ENCODE data around the gene APBA3. TPM values are rescaled to one million over a fixed set of nuclear protein-coding genes. Genes with fewer than 3 reads are reported as not detected.

Gene APBA3
- total and polyA plus RNA-seq, 7 experiments from 2014 or later = 30.7 to 77.3 (median 62.3) TPM

- Histone ChIP-seq H3K27ac (ENCODE audit: low read depth, low read length) (no peak overlapping the region), H3K36me3 (ENCODE audit: control insufficient read depth in 2 of 3, insufficient read depth in 3 of 3, low read length in 3 of 3) (peaks cover 0 to 4% (median 0%) of the 10 kb centered on the region in 3 experiments), H3K4me1 (ENCODE audit: control insufficient read depth in 2 of 2, insufficient read depth in 2 of 2, low read length in 2 of 2) (peaks cover 0 to 18% of the 10 kb centered on the region in 2 donors), H3K27me3 (ENCODE audit: control insufficient read depth in 2 of 2, insufficient read depth in 2 of 2, low read length in 2 of 2) (no peaks in the 10 kb centered on the region), H3K4me3 (ENCODE audit: low read length) (no peak overlapping the region), H3K9me3 (ENCODE audit: control insufficient read depth in 2 of 3, low read length in 3 of 3) (no peaks in the 10 kb centered on the region)
- Mint-ChIP-seq H3K4me3 (peak overlapping the region in 1 of 10 donors; percentile 30), H3K27me3 (no peaks in the 10 kb centered on the region), H3K36me3 (peaks cover 0 to 32% (median 7%) of the 10 kb centered on the region in 5 donors), H3K4me1 (peaks cover 3 to 20% (median 17%) of the 10 kb centered on the region in 7 donors), H3K27ac (peak overlapping the region in 5 of 9 donors; percentile 2 to 93 (median 62)), H3K9me3 (no peaks in the 10 kb centered on the region)
- intact Hi-C loops (cut with micrococcal nuclease) = no loop called here
- POLR2A ChIA-PET = interaction anchor here (0.9 kb wide), 2 partner anchors 12 to 20 kb away, joined by 3 to 4 read pairs; no protein-coding TSS in a partner anchor
- ATAC-seq (no peak), DNase-seq (no peak)
- CTCF ChIA-PET = interaction anchor here (0.5 to 1.0 kb wide), 4 partner anchors 12 to 26 kb away, joined by 3 read pairs; partner anchors contain the start of gene MRPL54
Observed at GRCh38 chr19:3737487-3738205, 23.8 kb downstream of the APBA3 start.

GRCh38 chr19:3736106-3736724, 25.3 kb downstream of the APBA3 start:
- Histone ChIP-seq H3K36me3 (ENCODE audit: control insufficient read depth in 2 of 3, insufficient read depth in 3 of 3, low read length in 3 of 3) (peaks cover 0 to 4% (median 0%) of the 10 kb centered on the region in 3 experiments), H3K4me1 (ENCODE audit: control insufficient read depth in 2 of 2, insufficient read depth in 2 of 2, low read length in 2 of 2) (peaks cover 0 to 18% of the 10 kb centered on the region in 2 donors), H3K9me3 (ENCODE audit: control insufficient read depth in 2 of 3, low read length in 3 of 3) (no peaks in the 10 kb centered on the region), H3K27me3 (ENCODE audit: control insufficient read depth in 2 of 2, insufficient read depth in 2 of 2, low read length in 2 of 2) (no peaks in the 10 kb centered on the region), H3K4me3 (ENCODE audit: low read length) (no peak overlapping the region), H3K27ac (ENCODE audit: low read depth, low read length) (no peak overlapping the region)
- POLR2A ChIA-PET = no interaction called here
- DNase-seq = no peak
- CTCF ChIA-PET = interaction anchor here (1.0 kb wide), 1 partner anchor 26 kb away, joined by 3 read pairs; the partner anchor contains the start of gene MRPL54
- Mint-ChIP-seq H3K27me3 (no peaks in the 10 kb centered on the region), H3K36me3 (peaks cover 0 to 32% (median 7%) of the 10 kb centered on the region in 5 donors), H3K4me3 (no peak overlapping the region), H3K9me3 (no peaks in the 10 kb centered on the region), H3K27ac (no peak overlapping the region), H3K4me1 (peaks cover 3 to 20% (median 17%) of the 10 kb centered on the region in 7 donors)
- ATAC-seq = no peak
- intact Hi-C loops (cut with micrococcal nuclease) = no loop called here

DNA sequence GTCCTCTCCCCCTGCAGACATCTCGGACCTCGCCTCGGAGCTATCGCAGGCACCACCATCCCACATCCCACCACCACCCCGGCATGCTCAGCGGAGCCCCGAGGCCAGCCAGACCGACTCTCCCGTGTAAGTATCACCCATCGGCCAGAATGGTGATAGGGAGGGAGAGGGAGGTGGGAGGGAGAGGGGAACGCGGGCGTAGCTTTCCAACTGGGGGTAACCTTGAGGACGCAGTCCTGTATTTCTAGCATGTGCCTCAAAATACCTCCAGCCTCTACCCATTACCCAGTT, 27.2 kb downstream of the APBA3 start:
- Mint-ChIP-seq H3K4me3 (no peak overlapping the region), H3K4me1 (peaks cover 0 to 14% (median 11%) of the 10 kb centered on the region in 7 donors), H3K27ac (peak overlapping the region in 1 of 9 donors; percentile 26), H3K27me3 (no peaks in the 10 kb centered on the region), H3K36me3 (peaks cover 0 to 41% (median 12%) of the 10 kb centered on the region in 5 donors), H3K9me3 (no peaks in the 10 kb centered on the region)
- peaks cover 0 to 4% (median 0%) of the 10 kb centered on the region in 3 experiments for H3K36me3 ChIP-seq (ENCODE audit: control insufficient read depth in 2 of 3, insufficient read depth in 3 of 3, low read length in 3 of 3)
- POLR2A ChIA-PET = no interaction called here
- H3K4me1 ChIP-seq (ENCODE audit: control insufficient read depth in 2 of 2, insufficient read depth in 2 of 2, low read length in 2 of 2) = peaks cover 0 to 11% of the 10 kb centered on the region in 2 donors
- intact Hi-C loops (cut with micrococcal nuclease) = no loop called here
- no peak overlapping the region for H3K4me3 ChIP-seq (ENCODE audit: low read length)
- no peaks in the 10 kb centered on the region for H3K9me3 ChIP-seq (ENCODE audit: control insufficient read depth in 2 of 3, low read length in 3 of 3)
- CTCF ChIA-PET = no interaction called here
- DNase-seq = no peak
- H3K27me3 ChIP-seq (ENCODE audit: control insufficient read depth in 2 of 2, insufficient read depth in 2 of 2, low read length in 2 of 2) = no peaks in the 10 kb centered on the region
- no peak for ATAC-seq
- H3K27ac ChIP-seq (ENCODE audit: low read depth, low read length) = no peak overlapping the region

DNA sequence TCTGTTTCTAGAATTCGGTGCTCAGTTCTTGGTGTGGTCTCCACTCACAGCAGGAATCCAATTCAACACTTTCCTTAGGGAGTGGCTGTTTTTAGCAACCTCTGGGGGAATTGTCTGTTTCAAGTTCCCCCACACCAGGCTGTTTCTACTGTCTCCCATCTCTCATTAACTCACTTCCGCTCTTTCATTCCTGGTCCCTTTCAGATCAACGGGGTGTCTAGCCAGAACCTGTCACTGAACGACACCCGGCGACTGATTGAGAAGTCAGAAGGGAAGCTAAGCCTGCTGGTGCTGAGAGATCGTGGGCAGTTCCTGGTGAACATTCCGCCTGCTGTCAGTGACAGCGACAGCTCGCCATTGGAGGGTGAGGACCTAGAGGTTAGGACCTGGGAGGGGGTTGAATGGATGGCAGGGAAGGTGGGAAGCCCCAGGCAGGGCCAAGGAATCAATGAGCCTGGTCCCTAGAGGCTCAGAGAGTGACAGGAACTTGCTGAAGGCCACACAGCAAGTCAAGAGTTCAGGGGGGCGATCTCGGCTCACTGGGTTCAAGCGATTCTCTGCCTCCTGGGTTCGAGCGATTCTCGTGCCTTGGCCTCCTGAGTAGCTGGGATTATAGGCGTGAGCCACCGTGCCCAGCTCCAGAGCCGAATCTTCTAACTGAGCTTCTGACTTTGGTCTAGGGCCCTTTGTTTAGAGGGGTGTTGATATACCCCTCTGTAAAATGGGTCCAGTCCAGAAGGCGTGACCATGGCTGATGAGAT, 27.8 kb downstream of the APBA3 start:
- ATAC-seq (no peak), DNase-seq (no peak)
- H3K27me3 ChIP-seq (ENCODE audit: control insufficient read depth in 2 of 2, insufficient read depth in 2 of 2, low read length in 2 of 2) = no peaks in the 10 kb centered on the region
- no peak overlapping the region for H3K27ac ChIP-seq (ENCODE audit: low read depth, low read length)
- peaks cover 0 to 6% of the 10 kb centered on the region in 2 donors for H3K4me1 ChIP-seq (ENCODE audit: control insufficient read depth in 2 of 2, insufficient read depth in 2 of 2, low read length in 2 of 2)
- Mint-ChIP-seq H3K4me1 (peaks cover 0 to 12% (median 7%) of the 10 kb centered on the region in 7 donors), H3K36me3 (peaks cover 0 to 44% (median 15%) of the 10 kb centered on the region in 5 donors), H3K9me3 (no peaks in the 10 kb centered on the region), H3K4me3 (no peak overlapping the region), H3K27ac (peak overlapping the region in 4 of 9 donors; percentile 26 to 67 (median 44)), H3K27me3 (no peaks in the 10 kb centered on the region)
- POLR2A ChIA-PET = no interaction called here
- H3K36me3 ChIP-seq (ENCODE audit: control insufficient read depth in 2 of 3, insufficient read depth in 3 of 3, low read length in 3 of 3) = peaks cover 0 to 4% (median 0%) of the 10 kb centered on the region in 3 experiments
- CTCF ChIA-PET = no interaction called here
- intact Hi-C loops (cut with micrococcal nuclease) = no loop called here
- H3K9me3 ChIP-seq (ENCODE audit: control insufficient read depth in 2 of 3, low read length in 3 of 3) = no peaks in the 10 kb centered on the region
- no peak overlapping the region for H3K4me3 ChIP-seq (ENCODE audit: low read length)

DNA sequence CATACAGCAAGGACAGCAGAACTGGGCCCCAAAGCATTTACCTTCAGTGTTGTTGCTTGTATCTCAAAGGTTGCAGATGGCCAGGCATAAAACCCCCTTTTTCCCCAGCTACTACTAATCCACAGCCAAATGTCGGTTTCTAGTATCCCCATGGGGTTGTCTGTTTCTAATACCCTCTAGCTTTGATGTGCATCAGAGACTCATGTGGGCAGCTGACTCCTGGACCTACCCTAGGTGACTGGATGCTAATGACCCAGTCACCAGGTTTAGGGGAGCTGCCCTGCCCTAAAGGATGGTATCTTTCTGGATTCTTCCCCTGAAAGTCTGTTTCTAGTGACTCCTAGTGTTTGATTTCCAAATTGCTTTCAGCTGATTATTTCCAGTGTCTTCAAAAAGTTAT, 29.4 kb downstream of the APBA3 start:
- intact Hi-C loops (cut with micrococcal nuclease) = no loop called here
- POLR2A ChIA-PET = interaction anchor here (0.8 kb wide), 1 partner anchor 151 kb away, joined by 4 read pairs; no protein-coding TSS in a partner anchor
- no peak for ATAC-seq

GRCh38 chr19:3730457-3730958, 31.0 kb downstream of the APBA3 start:
- no peak overlapping the region for H3K4me3 ChIP-seq (ENCODE audit: low read length)
- Mint-ChIP-seq H3K4me3 (no peak overlapping the region), H3K9me3 (no peaks in the 10 kb centered on the region), H3K4me1 (peaks cover 0 to 2% (median 0%) of the 10 kb centered on the region in 7 donors), H3K27ac (no peak overlapping the region), H3K36me3 (peaks cover 0 to 23% (median 4%) of the 10 kb centered on the region in 5 donors), H3K27me3 (no peaks in the 10 kb centered on the region)
- ATAC-seq (no peak), DNase-seq (no peak)
- no peaks in the 10 kb centered on the region for H3K9me3 ChIP-seq (ENCODE audit: control insufficient read depth in 2 of 3, low read length in 3 of 3)
- intact Hi-C loops (cut with micrococcal nuclease) = no loop called here
- H3K27me3 ChIP-seq (ENCODE audit: control insufficient read depth in 2 of 2, insufficient read depth in 2 of 2, low read length in 2 of 2) = no peaks in the 10 kb centered on the region
- POLR2A ChIA-PET = interaction anchor here (0.8 to 1.7 kb wide), 2 partner anchors 29 to 32 kb away, joined by 3 read pairs; partner anchors contain the start of gene MRPL54
- H3K4me1 ChIP-seq (ENCODE audit: control insufficient read depth in 2 of 2, insufficient read depth in 2 of 2, low read length in 2 of 2) = no peaks in the 10 kb centered on the region
- H3K27ac ChIP-seq (ENCODE audit: low read depth, low read length) = no peak overlapping the region
- H3K36me3 ChIP-seq (ENCODE audit: control insufficient read depth in 2 of 3, insufficient read depth in 3 of 3, low read length in 3 of 3) = peaks cover 0 to 4% (median 0%) of the 10 kb centered on the region in 3 experiments
- CTCF ChIA-PET = no interaction called here

More for the DNA sequence above, 29.4 kb downstream of the APBA3 start:
- Histone ChIP-seq H3K9me3 (ENCODE audit: control insufficient read depth in 2 of 3, low read length in 3 of 3) (no peaks in the 10 kb centered on the region), H3K4me1 (ENCODE audit: control insufficient read depth in 2 of 2, insufficient read depth in 2 of 2, low read length in 2 of 2) (no peaks in the 10 kb centered on the region), H3K4me3 (ENCODE audit: low read length) (no peak overlapping the region), H3K27ac (ENCODE audit: low read depth, low read length) (no peak overlapping the region), H3K36me3 (ENCODE audit: control insufficient read depth in 2 of 3, insufficient read depth in 3 of 3, low read length in 3 of 3) (peaks cover 0 to 4% (median 0%) of the 10 kb centered on the region in 3 experiments), H3K27me3 (ENCODE audit: control insufficient read depth in 2 of 2, insufficient read depth in 2 of 2, low read length in 2 of 2) (no peaks in the 10 kb centered on the region)
- Mint-ChIP-seq H3K4me3 (no peak overlapping the region), H3K27me3 (no peaks in the 10 kb centered on the region), H3K27ac (peak overlapping the region in 1 of 9 donors; percentile 41), H3K36me3 (peaks cover 0 to 33% (median 7%) of the 10 kb centered on the region in 5 donors), H3K4me1 (peaks cover 0 to 2% (median 0%) of the 10 kb centered on the region in 7 donors), H3K9me3 (no peaks in the 10 kb centered on the region)
- CTCF ChIA-PET = interaction anchor here (0.6 kb wide), 1 partner anchor 115 kb away, joined by 3 read pairs; no protein-coding TSS in a partner anchor
- DNase-seq = no peak
